Neuronal stem cell (in vitro differentiated cells): ENCODE results near the gene LUZP1.

Source experiments
- DNase-seq: peaks from one replicate; pipeline ENCODE4 v3.0.0-alpha.2; 2013; ENCODE audit warnings: low spot score
- H2AFZ ChIP-seq: one replicate; pipeline ENCODE4 v1.6.1; 2013; ENCODE audit warnings: mild to moderate bottlenecking, low read length, inconsistent platforms
- H2AK5ac ChIP-seq: 2 replicates; pipeline ENCODE4 v1.6.1; 2013; ENCODE audit warnings: low read depth, mild to moderate bottlenecking, inconsistent platforms, low read length, moderate library complexity, mixed read lengths
- H2BK120ac ChIP-seq: 2 replicates; pipeline ENCODE4 v1.6.1; 2013; ENCODE audit warnings: low read depth, mild to moderate bottlenecking, inconsistent platforms, low read length, moderate library complexity, mixed read lengths
- H2BK12ac ChIP-seq: one replicate; pipeline ENCODE4 v1.6.1; 2013; ENCODE audit warnings: low read length, inconsistent platforms
- H2BK15ac ChIP-seq: 2 replicates; pipeline ENCODE4 v1.6.1; 2013; ENCODE audit warnings: mild to moderate bottlenecking, low read length, inconsistent platforms, mixed read lengths
- H2BK5ac ChIP-seq: one replicate; pipeline ENCODE4 v1.6.1; 2013; ENCODE audit warnings: inconsistent platforms, mild to moderate bottlenecking, low read length, moderate library complexity
- H3K14ac ChIP-seq: one replicate; pipeline ENCODE4 v1.6.1; 2013; ENCODE audit warnings: low read length, inconsistent platforms
- H3K18ac ChIP-seq: 2 replicates; pipeline ENCODE4 v1.6.1; 2013; ENCODE audit warnings: low read length, inconsistent platforms
- H3K23ac ChIP-seq: 2 replicates; pipeline ENCODE4 v1.6.1; 2013; ENCODE audit warnings: low read depth, mild to moderate bottlenecking, mixed read lengths, low read length, inconsistent platforms; ENCODE audit not compliant: poor library complexity
- H3K27ac ChIP-seq: replicated peaks from 3 replicates; pipeline ENCODE4 v1.5.1; 2013; ENCODE audit warnings: low read length, inconsistent platforms
- H3K27me3 ChIP-seq, 3 experiments: 2 replicates each; pipeline ENCODE4 v1.6.1; 2013; ENCODE audit warnings: low read length in 3 of 3, mild to moderate bottlenecking in 2 of 3, inconsistent platforms in 1 of 3, low read depth in 1 of 3, mixed read lengths in 1 of 3, moderate library complexity in 1 of 3; ENCODE audit not compliant: control insufficient read depth in 3 of 3, insufficient read depth in 3 of 3
- H3K36me3 ChIP-seq, 2 donors: replicated peaks in 1 of 2; 2 replicates each; pipeline ENCODE4 v1.6.1; 2013; ENCODE audit warnings: low read length in 2 of 2; ENCODE audit not compliant: control insufficient read depth in 2 of 2, insufficient read depth in 2 of 2
- H3K4ac ChIP-seq: 2 replicates; pipeline ENCODE4 v1.6.1; 2013; ENCODE audit warnings: inconsistent platforms, mild to moderate bottlenecking, low read length, moderate library complexity
- H3K4me1 ChIP-seq, 2 donors: 1 replicate in 1 of 2; 2 replicates in 1 of 2; pipeline ENCODE4 v1.6.1; 2013; ENCODE audit warnings: low read length in 2 of 2, low read depth in 1 of 2; ENCODE audit not compliant: control insufficient read depth in 2 of 2, insufficient read depth in 1 of 2
- H3K4me2 ChIP-seq: one replicate; pipeline ENCODE4 v1.6.1; 2013; ENCODE audit warnings: mild to moderate bottlenecking, low read length, inconsistent platforms; ENCODE audit not compliant: insufficient read depth, poor library complexity, severe bottlenecking
- H3K4me3 ChIP-seq, 2 donors: 2 replicates each; pipeline ENCODE4 v1.5.1; 2013; ENCODE audit warnings: low read length in 2 of 2, mild to moderate bottlenecking in 2 of 2, inconsistent platforms in 1 of 2, moderate library complexity in 1 of 2
- H3K79me1 ChIP-seq: one replicate; pipeline ENCODE4 v1.6.1; 2013; ENCODE audit warnings: low read depth, mild to moderate bottlenecking, inconsistent platforms, low read length, moderate library complexity
- H3K9ac ChIP-seq: one replicate; pipeline ENCODE4 v1.6.1; 2013; ENCODE audit warnings: mild to moderate bottlenecking, low read depth, low read length, inconsistent platforms; ENCODE audit not compliant: poor library complexity
- H3K9me3 ChIP-seq, 2 donors: replicated peaks in 1 of 2; 2 replicates each; pipeline versions ENCODE3 to v1.6.1; 2013; ENCODE audit warnings: low read length in 2 of 2, mild to moderate bottlenecking in 2 of 2, inconsistent platforms in 1 of 2, low read depth in 1 of 2, mixed read lengths in 1 of 2, moderate library complexity in 1 of 2; ENCODE audit not compliant: control insufficient read depth in 2 of 2, insufficient read depth in 1 of 2
- H4K8ac ChIP-seq: one replicate; pipeline ENCODE4 v1.6.1; 2013; ENCODE audit warnings: low read depth, mild to moderate bottlenecking, inconsistent platforms, low read length, moderate library complexity
- H4K91ac ChIP-seq: one replicate; pipeline ENCODE4 v1.6.1; 2013; ENCODE audit warnings: low read length, low read depth, mild to moderate bottlenecking, inconsistent platforms; ENCODE audit not compliant: poor library complexity
- whole genome bisulfite sequencing, 2 donors: extraction: QIAGEN DNeasy Blood & Tissue Kit; methylation state at CpG; one replicate each; pipeline ENCODE4 v1.1.7; 2013; ENCODE audit warnings: missing lambda C conversion rate in 2 of 2, mixed read lengths in 1 of 2; ENCODE audit not compliant: insufficient read length in 2 of 2, insufficient replicate concordance in 1 of 2; ENCODE audit errors: extremely low coverage in 2 of 2; 5-methylcytosine and 5-hydroxymethylcytosine counted together

Gene LUZP1

GRCh38 chr1:23177438-23178380, 9.1 kb upstream of the LUZP1 start:
- H3K14ac ChIP-seq: peak overlapping the region; percentile 92
- no CpG with 5 or more reads among the region's 62 CpGs for WGBS, 2 donors
- H3K9me3 ChIP-seq: no peaks in the 10 kb centered on the region
- no peak overlapping the region for H3K4ac ChIP-seq
- peak overlapping the region; percentile 64 for H3K9ac ChIP-seq
- no peak overlapping the region for H2AK5ac ChIP-seq
- H3K18ac ChIP-seq: peak overlapping the region; percentile 77
- H3K4me2 ChIP-seq: peak overlapping the region; percentile 96
- peak overlapping the region; percentile 94 for H2AFZ ChIP-seq
- no peak overlapping the region for H4K8ac ChIP-seq
- no peaks in the 10 kb centered on the region for H3K36me3 ChIP-seq
- no peak overlapping the region for H2BK15ac ChIP-seq
- H3K23ac ChIP-seq: peak overlapping the region; percentile 70
- no peak overlapping the region for H4K91ac ChIP-seq
- peak overlapping the region; percentile 63 for H2BK12ac ChIP-seq
- peaks cover 0 to 15% (median 15%) of the 10 kb centered on the region in 3 experiments for H3K27me3 ChIP-seq
- peak overlapping the region; percentile 61 to 81 for H3K4me3 ChIP-seq
- DNase-seq: peak; percentile 65
- H3K79me1 ChIP-seq: no peaks in the 10 kb centered on the region
- no peak overlapping the region for H2BK5ac ChIP-seq
- H2BK120ac ChIP-seq: no peak overlapping the region
- H3K27ac ChIP-seq: no peak overlapping the region
- peaks cover 4% of the 10 kb centered on the region in 2 donors for H3K4me1 ChIP-seq

- no peak overlapping the region for H3K18ac ChIP-seq
- WGBS, 2 donors: no CpG with 5 or more reads among the region's 10 CpGs
- H3K79me1 ChIP-seq: no peaks in the 10 kb centered on the region
- H3K9ac ChIP-seq: no peak overlapping the region
- H2AK5ac ChIP-seq: no peak overlapping the region
- H2BK12ac ChIP-seq: no peak overlapping the region
- H2BK5ac ChIP-seq: no peak overlapping the region
- H4K91ac ChIP-seq: no peak overlapping the region
- H3K27me3 ChIP-seq: peaks cover 0 to 15% (median 15%) of the 10 kb centered on the region in 3 experiments
- H2AFZ ChIP-seq: peak overlapping the region; percentile 94
- H3K9me3 ChIP-seq: no peaks in the 10 kb centered on the region
- no peak overlapping the region for H3K4ac ChIP-seq
- H4K8ac ChIP-seq: no peak overlapping the region
- H3K4me1 ChIP-seq: peaks cover 4% of the 10 kb centered on the region in 2 donors
- H2BK120ac ChIP-seq: no peak overlapping the region
- H3K36me3 ChIP-seq: no peaks in the 10 kb centered on the region
- H2BK15ac ChIP-seq: no peak overlapping the region
- peak overlapping the region; percentile 96 for H3K4me2 ChIP-seq
- H3K14ac ChIP-seq: no peak overlapping the region
- no peak for DNase-seq
- no peak overlapping the region for H3K27ac ChIP-seq
- H3K23ac ChIP-seq: peak overlapping the region; percentile 70
- peak overlapping the region in 1 of 2 donors; percentile 61 for H3K4me3 ChIP-seq
These were observed 8.4 kb upstream of the LUZP1 start for GRCh38 chr1:23177031-23177430.

GRCh38 chr1:23174426-23175110, 5.9 kb upstream of the LUZP1 start:
- H2BK15ac ChIP-seq: no peak overlapping the region
- H3K23ac ChIP-seq: no peak overlapping the region
- H3K4me1 ChIP-seq: peaks cover 4 to 8% of the 10 kb centered on the region in 2 donors
- no peak overlapping the region for H2AK5ac ChIP-seq
- no peak overlapping the region for H2BK5ac ChIP-seq
- no peak overlapping the region for H3K4me3 ChIP-seq
- H2BK120ac ChIP-seq: no peak overlapping the region
- peaks cover 0 to 16% (median 15%) of the 10 kb centered on the region in 3 experiments for H3K27me3 ChIP-seq
- no peak overlapping the region for H3K4ac ChIP-seq
- H3K18ac ChIP-seq: no peak overlapping the region
- H2AFZ ChIP-seq: no peak overlapping the region
- no peak overlapping the region for H4K91ac ChIP-seq
- H4K8ac ChIP-seq: no peak overlapping the region
- H3K14ac ChIP-seq: no peak overlapping the region
- no peak overlapping the region for H2BK12ac ChIP-seq
- no peak overlapping the region for H3K4me2 ChIP-seq
- no peaks in the 10 kb centered on the region for H3K79me1 ChIP-seq
- no peaks in the 10 kb centered on the region for H3K9me3 ChIP-seq
- WGBS, 2 donors: no CpG with 5 or more reads among the region's 1 CpG
- H3K27ac ChIP-seq: no peak overlapping the region
- no peak for DNase-seq
- no peaks in the 10 kb centered on the region for H3K36me3 ChIP-seq
- H3K9ac ChIP-seq: no peak overlapping the region
